ENCODE results near the gene COMT. TPM values are rescaled to one million over a fixed set of nuclear protein-coding genes. Genes with fewer than 3 reads are reported as not detected.

The COMT gene
- total and polyA plus RNA-seq, 9 of the 15 experiments (the other 6 are each of a cell fraction or from before 2014, with no cell fraction given), result 12.5 to 351 (median 155) TPM

DNA sequence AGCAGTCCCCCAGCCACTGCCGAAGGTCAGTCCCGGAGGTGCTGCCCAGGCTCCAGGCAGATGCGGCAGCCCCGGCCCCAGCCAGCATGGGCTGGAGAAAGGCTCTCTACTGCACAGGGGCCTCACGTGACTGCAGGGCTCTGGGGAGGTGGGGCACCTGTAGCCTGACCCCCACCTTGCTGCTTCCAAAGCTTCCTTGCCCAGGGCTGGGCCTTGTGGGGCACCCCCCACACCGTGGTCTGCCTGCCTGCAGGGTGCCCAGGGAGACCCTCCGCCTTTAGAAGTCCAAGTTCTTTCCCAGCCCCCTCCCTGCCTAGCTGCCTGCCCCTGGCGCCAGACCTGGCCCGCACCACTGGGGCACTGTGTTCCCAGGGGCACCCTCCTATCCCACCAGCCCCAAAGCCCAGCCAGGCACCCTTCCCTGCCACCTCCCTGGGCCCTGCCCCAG, 28.5 kb downstream of the COMT start (continued):
- TF ChIP-seq, protein P1, sequence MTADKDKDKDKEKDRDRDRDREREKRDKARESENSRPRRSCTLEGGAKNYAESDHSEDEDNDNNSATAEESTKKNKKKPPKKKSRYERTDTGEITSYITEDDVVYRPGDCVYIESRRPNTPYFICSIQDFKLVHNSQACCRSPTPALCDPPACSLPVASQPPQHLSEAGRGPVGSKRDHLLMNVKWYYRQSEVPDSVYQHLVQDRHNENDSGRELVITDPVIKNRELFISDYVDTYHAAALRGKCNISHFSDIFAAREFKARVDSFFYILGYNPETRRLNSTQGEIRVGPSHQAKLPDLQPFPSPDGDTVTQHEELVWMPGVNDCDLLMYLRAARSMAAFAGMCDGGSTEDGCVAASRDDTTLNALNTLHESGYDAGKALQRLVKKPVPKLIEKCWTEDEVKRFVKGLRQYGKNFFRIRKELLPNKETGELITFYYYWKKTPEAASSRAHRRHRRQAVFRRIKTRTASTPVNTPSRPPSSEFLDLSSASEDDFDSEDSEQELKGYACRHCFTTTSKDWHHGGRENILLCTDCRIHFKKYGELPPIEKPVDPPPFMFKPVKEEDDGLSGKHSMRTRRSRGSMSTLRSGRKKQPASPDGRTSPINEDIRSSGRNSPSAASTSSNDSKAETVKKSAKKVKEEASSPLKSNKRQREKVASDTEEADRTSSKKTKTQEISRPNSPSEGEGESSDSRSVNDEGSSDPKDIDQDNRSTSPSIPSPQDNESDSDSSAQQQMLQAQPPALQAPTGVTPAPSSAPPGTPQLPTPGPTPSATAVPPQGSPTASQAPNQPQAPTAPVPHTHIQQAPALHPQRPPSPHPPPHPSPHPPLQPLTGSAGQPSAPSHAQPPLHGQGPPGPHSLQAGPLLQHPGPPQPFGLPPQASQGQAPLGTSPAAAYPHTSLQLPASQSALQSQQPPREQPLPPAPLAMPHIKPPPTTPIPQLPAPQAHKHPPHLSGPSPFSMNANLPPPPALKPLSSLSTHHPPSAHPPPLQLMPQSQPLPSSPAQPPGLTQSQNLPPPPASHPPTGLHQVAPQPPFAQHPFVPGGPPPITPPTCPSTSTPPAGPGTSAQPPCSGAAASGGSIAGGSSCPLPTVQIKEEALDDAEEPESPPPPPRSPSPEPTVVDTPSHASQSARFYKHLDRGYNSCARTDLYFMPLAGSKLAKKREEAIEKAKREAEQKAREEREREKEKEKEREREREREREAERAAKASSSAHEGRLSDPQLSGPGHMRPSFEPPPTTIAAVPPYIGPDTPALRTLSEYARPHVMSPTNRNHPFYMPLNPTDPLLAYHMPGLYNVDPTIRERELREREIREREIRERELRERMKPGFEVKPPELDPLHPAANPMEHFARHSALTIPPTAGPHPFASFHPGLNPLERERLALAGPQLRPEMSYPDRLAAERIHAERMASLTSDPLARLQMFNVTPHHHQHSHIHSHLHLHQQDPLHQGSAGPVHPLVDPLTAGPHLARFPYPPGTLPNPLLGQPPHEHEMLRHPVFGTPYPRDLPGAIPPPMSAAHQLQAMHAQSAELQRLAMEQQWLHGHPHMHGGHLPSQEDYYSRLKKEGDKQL (CRISPR knock-in tag; IDR thresholded peaks at IDR 0.05; ENCODE audit: borderline replicate concordance), result no peak
- TF ChIP-seq JUNB (CRISPR knock-in tag; conservative IDR thresholded peaks at IDR 0.05) (no peak), EWSR1 (IDR thresholded peaks at IDR 0.05; ENCODE audit: borderline replicate concordance, low read depth, partially characterized antibody) (no peak), RB1 (IDR thresholded peaks at IDR 0.05; ENCODE audit: low read depth) (no peak), ZNF77 (CRISPR knock-in tag; IDR thresholded peaks at IDR 0.05) (no peak), DDX20 (tag; IDR thresholded peaks at IDR 0.05; ENCODE audit: low read depth) (no peak), ZFP30 (CRISPR knock-in tag; IDR thresholded peaks at IDR 0.05; ENCODE audit: borderline replicate concordance) (no peak), TAF15 (IDR thresholded peaks at IDR 0.05; ENCODE audit: low read depth, low read length) (0 out of 2 replicates have a peak, but pooled peaks have one; percentile 23), SLC30A9 (CRISPR knock-in tag; IDR thresholded peaks at IDR 0.05) (peak; percentile 41; the same call in 1 of the 2 replicates), TOE1 (IDR thresholded peaks at IDR 0.05; ENCODE audit: borderline replicate concordance) (0 out of 2 replicates have a peak, but pooled peaks have one; percentile 64), TOE1 (CRISPR knock-in tag; IDR thresholded peaks at IDR 0.05; ENCODE audit: borderline replicate concordance, low read depth) (no peak), EHMT2 (IDR thresholded peaks at IDR 0.05) (no peak), ZC3H4 (CRISPR knock-in tag; IDR thresholded peaks at IDR 0.05; ENCODE audit: borderline replicate concordance) (no peak), ZNF232 (CRISPR knock-in tag; IDR thresholded peaks at IDR 0.05) (no peak)
- TF ChIP-seq, protein P2, sequence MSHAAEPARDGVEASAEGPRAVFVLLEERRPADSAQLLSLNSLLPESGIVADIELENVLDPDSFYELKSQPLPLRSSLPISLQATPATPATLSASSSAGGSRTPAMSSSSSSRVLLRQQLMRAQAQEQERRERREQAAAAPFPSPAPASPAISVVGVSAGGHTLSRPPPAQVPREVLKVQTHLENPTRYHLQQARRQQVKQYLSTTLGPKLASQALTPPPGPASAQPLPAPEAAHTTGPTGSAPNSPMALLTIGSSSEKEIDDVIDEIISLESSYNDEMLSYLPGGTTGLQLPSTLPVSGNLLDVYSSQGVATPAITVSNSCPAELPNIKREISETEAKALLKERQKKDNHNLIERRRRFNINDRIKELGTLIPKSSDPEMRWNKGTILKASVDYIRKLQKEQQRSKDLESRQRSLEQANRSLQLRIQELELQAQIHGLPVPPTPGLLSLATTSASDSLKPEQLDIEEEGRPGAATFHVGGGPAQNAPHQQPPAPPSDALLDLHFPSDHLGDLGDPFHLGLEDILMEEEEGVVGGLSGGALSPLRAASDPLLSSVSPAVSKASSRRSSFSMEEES (CRISPR knock-in tag; IDR thresholded peaks at IDR 0.05), result peak; percentile 56
- TF ChIP-seq, protein P3, sequence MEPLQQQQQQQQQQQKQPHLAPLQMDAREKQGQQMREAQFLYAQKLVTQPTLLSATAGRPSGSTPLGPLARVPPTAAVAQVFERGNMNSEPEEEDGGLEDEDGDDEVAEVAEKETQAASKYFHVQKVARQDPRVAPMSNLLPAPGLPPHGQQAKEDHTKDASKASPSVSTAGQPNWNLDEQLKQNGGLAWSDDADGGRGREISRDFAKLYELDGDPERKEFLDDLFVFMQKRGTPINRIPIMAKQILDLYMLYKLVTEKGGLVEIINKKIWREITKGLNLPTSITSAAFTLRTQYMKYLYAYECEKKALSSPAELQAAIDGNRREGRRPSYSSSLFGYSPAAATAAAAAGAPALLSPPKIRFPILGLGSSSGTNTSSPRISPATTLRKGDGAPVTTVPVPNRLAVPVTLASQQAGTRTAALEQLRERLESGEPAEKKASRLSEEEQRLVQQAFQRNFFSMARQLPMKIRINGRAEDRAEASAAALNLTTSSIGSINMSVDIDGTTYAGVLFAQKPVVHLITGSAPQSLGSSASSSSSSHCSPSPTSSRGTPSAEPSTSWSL (CRISPR knock-in tag; IDR thresholded peaks at IDR 0.05; ENCODE audit: borderline replicate concordance), result no peak
- TF ChIP-seq, protein P4, sequence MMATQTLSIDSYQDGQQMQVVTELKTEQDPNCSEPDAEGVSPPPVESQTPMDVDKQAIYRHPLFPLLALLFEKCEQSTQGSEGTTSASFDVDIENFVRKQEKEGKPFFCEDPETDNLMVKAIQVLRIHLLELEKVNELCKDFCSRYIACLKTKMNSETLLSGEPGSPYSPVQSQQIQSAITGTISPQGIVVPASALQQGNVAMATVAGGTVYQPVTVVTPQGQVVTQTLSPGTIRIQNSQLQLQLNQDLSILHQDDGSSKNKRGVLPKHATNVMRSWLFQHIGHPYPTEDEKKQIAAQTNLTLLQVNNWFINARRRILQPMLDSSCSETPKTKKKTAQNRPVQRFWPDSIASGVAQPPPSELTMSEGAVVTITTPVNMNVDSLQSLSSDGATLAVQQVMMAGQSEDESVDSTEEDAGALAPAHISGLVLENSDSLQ (IDR thresholded peaks at IDR 0.05), result no peak
- TF ChIP-seq, protein P5, sequence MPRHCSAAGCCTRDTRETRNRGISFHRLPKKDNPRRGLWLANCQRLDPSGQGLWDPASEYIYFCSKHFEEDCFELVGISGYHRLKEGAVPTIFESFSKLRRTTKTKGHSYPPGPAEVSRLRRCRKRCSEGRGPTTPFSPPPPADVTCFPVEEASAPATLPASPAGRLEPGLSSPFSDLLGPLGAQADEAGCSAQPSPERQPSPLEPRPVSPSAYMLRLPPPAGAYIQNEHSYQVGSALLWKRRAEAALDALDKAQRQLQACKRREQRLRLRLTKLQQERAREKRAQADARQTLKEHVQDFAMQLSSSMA (CRISPR knock-in tag; IDR thresholded peaks at IDR 0.05), result peak; percentile 65; the same call in 1 of the 2 replicates
